HepG2 (cell line): ENCODE data around the gene CD300C. TPM values are rescaled to one million over a fixed set of nuclear protein-coding genes. Genes with fewer than 3 reads are reported as not detected.

Source experiments
- ARNT2 ChIP-seq: sonication (generic); formaldehyde crosslinking; IDR thresholded peaks from 2 replicates; pipeline ENCODE4 v1.8.0; 2022; ENCODE audit warnings: mild to moderate bottlenecking, low read depth, missing genetic modification reagents, moderate library complexity
- CBFB ChIP-seq: sonication (generic); formaldehyde crosslinking; IDR thresholded peaks from 2 replicates; pipeline ENCODE4 v1.4.0; 2020; ENCODE audit warnings: missing genetic modification reagents
- HNF4A ChIP-seq: sonication (generic); formaldehyde crosslinking; IDR thresholded peaks from 2 replicates; pipeline ENCODE4 v1.4.0; 2020; ENCODE audit warnings: missing genetic modification reagents
- NFRKB ChIP-seq: fragments of 450-650 bp; IDR thresholded peaks from 2 replicates; pipeline ENCODE4 v1.6.1; 2017
- NR1H2 ChIP-seq: sonication (generic); formaldehyde crosslinking; IDR thresholded peaks from 2 replicates; pipeline ENCODE4 v1.8.1; 2022; ENCODE audit warnings: low read depth, missing genetic modification reagents, borderline replicate concordance
- RAD51 ChIP-seq: fragments of 450-650 bp; IDR thresholded peaks from 2 replicates; pipeline ENCODE4 v1.6.1; 2016; ENCODE audit warnings: borderline replicate concordance
- TAF1 ChIP-seq: sonication (generic); formaldehyde crosslinking; IDR thresholded peaks from 2 replicates; pipeline ENCODE4 v1.4.0; 2020; ENCODE audit warnings: missing genetic modification reagents
- ZNF136 ChIP-seq: sonication (generic); formaldehyde crosslinking; IDR thresholded peaks from 2 replicates; pipeline ENCODE4 v1.8.1; 2022; ENCODE audit warnings: low read depth, mild to moderate bottlenecking, moderate library complexity, missing genetic modification reagents
- ZNF891 ChIP-seq: sonication (generic); formaldehyde crosslinking; IDR thresholded peaks from 2 replicates; pipeline ENCODE4 v1.5.0; 2020; ENCODE audit warnings: mild to moderate bottlenecking, missing genetic modification reagents
- polyA plus RNA-seq, 8 experiments: library from polyadenylated mRNA; depleted of rRNA in 3 of 8; stranded (reverse) in 7 of 8; unstranded in 1 of 8; fragments of >200 nt; fragmentation: Illumina TruSeq in 4 of 8; extraction: Trizol in 4 of 8; gene quantifications; 2 replicates each; pipeline versions ENCODE4 v1.2.1 to v1.2.3, GENCODE V29; 2011 to 2016; ENCODE audit warnings: low read depth in 4 of 8, missing spikeins in 1 of 8, mixed read lengths in 1 of 8; ENCODE audit not compliant: insufficient read depth in 1 of 8
- total RNA-seq, 5 experiments: library from RNA; depleted of rRNA; stranded (reverse); fragments of >200 nt; fragmentation: Illumina TruSeq; extraction: Trizol; gene quantifications; 2 replicates each; pipeline ENCODE4 v1.2.3, GENCODE V29; 2016; ENCODE audit warnings: low read depth in 1 of 5
- TF ChIP-seq, protein P1 (sequence below): sonication (generic); formaldehyde crosslinking; IDR thresholded peaks from 2 replicates; pipeline ENCODE4 v1.4.0; 2020; ENCODE audit warnings: mild to moderate bottlenecking, missing genetic modification reagents
- TF ChIP-seq, protein P2 (sequence below): sonication (generic); formaldehyde crosslinking; IDR thresholded peaks from 2 replicates; pipeline ENCODE4 v1.5.1; 2020; ENCODE audit warnings: missing genetic modification reagents, mild to moderate bottlenecking, borderline replicate concordance
- TF ChIP-seq, protein P3 (sequence below): sonication (generic); formaldehyde crosslinking; IDR thresholded peaks from 2 replicates; pipeline ENCODE4 v1.4.0; 2020; ENCODE audit warnings: mild to moderate bottlenecking, missing genetic modification reagents, borderline replicate concordance
- TF ChIP-seq, protein P4 (sequence below): sonication (generic); formaldehyde crosslinking; IDR thresholded peaks from 2 replicates; pipeline ENCODE4 v1.5.0; 2020; ENCODE audit warnings: missing genetic modification reagents
- TF ChIP-seq, protein P5 (sequence below): sonication (generic); formaldehyde crosslinking; IDR thresholded peaks from 2 replicates; pipeline ENCODE4 v1.4.0; 2020; ENCODE audit warnings: missing genetic modification reagents

The CD300C gene
- total and polyA plus RNA-seq, 2 of the 13 experiments (the other 11 are each of a cell fraction or from before 2014, with no cell fraction given) = not detected

DNA sequence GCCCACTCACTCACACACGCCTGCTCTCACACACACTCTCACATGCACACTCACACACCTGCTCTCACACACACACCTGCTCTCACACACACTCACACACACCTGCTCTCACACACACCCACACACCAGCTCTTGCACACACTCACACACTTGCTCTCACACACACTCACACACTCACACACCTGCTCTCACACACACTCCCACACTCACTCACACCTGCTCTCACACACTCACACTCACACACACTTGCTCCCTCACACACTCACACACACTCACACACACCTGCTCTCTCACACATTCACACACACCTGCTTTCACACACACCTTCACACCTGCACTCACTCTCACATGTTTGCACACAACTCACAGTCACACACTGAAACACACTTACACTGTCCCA lies 17.4 kb upstream of the CD300C start (continued):
- TF ChIP-seq, protein P1, sequence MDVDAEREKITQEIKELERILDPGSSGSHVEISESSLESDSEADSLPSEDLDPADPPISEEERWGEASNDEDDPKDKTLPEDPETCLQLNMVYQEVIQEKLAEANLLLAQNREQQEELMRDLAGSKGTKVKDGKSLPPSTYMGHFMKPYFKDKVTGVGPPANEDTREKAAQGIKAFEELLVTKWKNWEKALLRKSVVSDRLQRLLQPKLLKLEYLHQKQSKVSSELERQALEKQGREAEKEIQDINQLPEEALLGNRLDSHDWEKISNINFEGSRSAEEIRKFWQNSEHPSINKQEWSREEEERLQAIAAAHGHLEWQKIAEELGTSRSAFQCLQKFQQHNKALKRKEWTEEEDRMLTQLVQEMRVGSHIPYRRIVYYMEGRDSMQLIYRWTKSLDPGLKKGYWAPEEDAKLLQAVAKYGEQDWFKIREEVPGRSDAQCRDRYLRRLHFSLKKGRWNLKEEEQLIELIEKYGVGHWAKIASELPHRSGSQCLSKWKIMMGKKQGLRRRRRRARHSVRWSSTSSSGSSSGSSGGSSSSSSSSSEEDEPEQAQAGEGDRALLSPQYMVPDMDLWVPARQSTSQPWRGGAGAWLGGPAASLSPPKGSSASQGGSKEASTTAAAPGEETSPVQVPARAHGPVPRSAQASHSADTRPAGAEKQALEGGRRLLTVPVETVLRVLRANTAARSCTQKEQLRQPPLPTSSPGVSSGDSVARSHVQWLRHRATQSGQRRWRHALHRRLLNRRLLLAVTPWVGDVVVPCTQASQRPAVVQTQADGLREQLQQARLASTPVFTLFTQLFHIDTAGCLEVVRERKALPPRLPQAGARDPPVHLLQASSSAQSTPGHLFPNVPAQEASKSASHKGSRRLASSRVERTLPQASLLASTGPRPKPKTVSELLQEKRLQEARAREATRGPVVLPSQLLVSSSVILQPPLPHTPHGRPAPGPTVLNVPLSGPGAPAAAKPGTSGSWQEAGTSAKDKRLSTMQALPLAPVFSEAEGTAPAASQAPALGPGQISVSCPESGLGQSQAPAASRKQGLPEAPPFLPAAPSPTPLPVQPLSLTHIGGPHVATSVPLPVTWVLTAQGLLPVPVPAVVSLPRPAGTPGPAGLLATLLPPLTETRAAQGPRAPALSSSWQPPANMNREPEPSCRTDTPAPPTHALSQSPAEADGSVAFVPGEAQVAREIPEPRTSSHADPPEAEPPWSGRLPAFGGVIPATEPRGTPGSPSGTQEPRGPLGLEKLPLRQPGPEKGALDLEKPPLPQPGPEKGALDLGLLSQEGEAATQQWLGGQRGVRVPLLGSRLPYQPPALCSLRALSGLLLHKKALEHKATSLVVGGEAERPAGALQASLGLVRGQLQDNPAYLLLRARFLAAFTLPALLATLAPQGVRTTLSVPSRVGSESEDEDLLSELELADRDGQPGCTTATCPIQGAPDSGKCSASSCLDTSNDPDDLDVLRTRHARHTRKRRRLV (CRISPR knock-in tag) = no peak
- TF ChIP-seq CBFB (CRISPR knock-in tag) (no peak), HNF4A (CRISPR knock-in tag) (no peak), ZNF891 (CRISPR knock-in tag) (no peak), TAF1 (CRISPR knock-in tag) (no peak), RAD51 (peak; percentile 45), ZNF136 (CRISPR knock-in tag) (no peak), ARNT2 (CRISPR knock-in tag) (no peak), NR1H2 (CRISPR knock-in tag) (no peak), NFRKB (peak; percentile 6; the same call in 1 of the 2 replicates)
- TF ChIP-seq, protein P2, sequence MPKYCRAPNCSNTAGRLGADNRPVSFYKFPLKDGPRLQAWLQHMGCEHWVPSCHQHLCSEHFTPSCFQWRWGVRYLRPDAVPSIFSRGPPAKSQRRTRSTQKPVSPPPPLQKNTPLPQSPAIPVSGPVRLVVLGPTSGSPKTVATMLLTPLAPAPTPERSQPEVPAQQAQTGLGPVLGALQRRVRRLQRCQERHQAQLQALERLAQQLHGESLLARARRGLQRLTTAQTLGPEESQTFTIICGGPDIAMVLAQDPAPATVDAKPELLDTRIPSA (CRISPR knock-in tag) = no peak
- TF ChIP-seq, protein P3, sequence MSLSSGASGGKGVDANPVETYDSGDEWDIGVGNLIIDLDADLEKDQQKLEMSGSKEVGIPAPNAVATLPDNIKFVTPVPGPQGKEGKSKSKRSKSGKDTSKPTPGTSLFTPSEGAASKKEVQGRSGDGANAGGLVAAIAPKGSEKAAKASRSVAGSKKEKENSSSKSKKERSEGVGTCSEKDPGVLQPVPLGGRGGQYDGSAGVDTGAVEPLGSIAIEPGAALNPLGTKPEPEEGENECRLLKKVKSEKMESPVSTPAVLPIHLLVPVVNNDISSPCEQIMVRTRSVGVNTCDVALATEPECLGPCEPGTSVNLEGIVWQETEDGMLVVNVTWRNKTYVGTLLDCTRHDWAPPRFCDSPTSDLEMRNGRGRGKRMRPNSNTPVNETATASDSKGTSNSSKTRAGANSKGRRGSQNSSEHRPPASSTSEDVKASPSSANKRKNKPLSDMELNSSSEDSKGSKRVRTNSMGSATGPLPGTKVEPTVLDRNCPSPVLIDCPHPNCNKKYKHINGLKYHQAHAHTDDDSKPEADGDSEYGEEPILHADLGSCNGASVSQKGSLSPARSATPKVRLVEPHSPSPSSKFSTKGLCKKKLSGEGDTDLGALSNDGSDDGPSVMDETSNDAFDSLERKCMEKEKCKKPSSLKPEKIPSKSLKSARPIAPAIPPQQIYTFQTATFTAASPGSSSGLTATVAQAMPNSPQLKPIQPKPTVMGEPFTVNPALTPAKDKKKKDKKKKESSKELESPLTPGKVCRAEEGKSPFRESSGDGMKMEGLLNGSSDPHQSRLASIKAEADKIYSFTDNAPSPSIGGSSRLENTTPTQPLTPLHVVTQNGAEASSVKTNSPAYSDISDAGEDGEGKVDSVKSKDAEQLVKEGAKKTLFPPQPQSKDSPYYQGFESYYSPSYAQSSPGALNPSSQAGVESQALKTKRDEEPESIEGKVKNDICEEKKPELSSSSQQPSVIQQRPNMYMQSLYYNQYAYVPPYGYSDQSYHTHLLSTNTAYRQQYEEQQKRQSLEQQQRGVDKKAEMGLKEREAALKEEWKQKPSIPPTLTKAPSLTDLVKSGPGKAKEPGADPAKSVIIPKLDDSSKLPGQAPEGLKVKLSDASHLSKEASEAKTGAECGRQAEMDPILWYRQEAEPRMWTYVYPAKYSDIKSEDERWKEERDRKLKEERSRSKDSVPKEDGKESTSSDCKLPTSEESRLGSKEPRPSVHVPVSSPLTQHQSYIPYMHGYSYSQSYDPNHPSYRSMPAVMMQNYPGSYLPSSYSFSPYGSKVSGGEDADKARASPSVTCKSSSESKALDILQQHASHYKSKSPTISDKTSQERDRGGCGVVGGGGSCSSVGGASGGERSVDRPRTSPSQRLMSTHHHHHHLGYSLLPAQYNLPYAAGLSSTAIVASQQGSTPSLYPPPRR (CRISPR knock-in tag) = no peak
- TF ChIP-seq, protein P4, sequence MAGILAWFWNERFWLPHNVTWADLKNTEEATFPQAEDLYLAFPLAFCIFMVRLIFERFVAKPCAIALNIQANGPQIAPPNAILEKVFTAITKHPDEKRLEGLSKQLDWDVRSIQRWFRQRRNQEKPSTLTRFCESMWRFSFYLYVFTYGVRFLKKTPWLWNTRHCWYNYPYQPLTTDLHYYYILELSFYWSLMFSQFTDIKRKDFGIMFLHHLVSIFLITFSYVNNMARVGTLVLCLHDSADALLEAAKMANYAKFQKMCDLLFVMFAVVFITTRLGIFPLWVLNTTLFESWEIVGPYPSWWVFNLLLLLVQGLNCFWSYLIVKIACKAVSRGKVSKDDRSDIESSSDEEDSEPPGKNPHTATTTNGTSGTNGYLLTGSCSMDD (CRISPR knock-in tag) = no peak
- TF ChIP-seq, protein P5, sequence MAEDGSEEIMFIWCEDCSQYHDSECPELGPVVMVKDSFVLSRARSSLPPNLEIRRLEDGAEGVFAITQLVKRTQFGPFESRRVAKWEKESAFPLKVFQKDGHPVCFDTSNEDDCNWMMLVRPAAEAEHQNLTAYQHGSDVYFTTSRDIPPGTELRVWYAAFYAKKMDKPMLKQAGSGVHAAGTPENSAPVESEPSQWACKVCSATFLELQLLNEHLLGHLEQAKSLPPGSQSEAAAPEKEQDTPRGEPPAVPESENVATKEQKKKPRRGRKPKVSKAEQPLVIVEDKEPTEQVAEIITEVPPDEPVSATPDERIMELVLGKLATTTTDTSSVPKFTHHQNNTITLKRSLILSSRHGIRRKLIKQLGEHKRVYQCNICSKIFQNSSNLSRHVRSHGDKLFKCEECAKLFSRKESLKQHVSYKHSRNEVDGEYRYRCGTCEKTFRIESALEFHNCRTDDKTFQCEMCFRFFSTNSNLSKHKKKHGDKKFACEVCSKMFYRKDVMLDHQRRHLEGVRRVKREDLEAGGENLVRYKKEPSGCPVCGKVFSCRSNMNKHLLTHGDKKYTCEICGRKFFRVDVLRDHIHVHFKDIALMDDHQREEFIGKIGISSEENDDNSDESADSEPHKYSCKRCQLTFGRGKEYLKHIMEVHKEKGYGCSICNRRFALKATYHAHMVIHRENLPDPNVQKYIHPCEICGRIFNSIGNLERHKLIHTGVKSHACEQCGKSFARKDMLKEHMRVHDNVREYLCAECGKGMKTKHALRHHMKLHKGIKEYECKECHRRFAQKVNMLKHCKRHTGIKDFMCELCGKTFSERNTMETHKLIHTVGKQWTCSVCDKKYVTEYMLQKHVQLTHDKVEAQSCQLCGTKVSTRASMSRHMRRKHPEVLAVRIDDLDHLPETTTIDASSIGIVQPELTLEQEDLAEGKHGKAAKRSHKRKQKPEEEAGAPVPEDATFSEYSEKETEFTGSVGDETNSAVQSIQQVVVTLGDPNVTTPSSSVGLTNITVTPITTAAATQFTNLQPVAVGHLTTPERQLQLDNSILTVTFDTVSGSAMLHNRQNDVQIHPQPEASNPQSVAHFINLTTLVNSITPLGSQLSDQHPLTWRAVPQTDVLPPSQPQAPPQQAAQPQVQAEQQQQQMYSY (CRISPR knock-in tag) = no peak
